Measurements from ENCODE around the gene DTWD1.

DNA sequence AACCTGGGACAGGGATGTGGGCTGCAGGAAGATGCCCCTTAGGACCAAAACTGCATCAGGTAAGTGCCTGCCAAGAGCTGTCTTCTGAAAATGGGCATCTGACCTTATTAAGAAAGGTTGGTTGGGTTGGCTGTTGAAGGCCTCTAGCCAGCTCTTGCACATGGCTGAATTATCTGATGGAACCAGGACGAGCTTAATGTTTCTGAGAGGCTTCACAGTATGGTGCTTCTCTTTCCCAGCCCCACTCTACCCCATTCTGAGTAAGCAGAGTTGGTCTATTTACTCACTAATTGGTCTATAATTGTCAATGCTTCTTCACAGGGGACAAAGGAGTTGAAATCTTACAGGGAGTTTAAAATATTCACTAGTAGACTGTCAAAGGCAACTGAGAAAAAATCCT, 48.4 kb downstream of the DTWD1 start:
- TF ChIP-seq TAF1 (IDR thresholded peaks at IDR 0.05; ENCODE audit: low read depth, low read length) (no peak), SPI1 (IDR thresholded peaks at IDR 0.05; ENCODE audit: low read depth, low read length) (no peak), POLR2AphosphoS5 (IDR thresholded peaks at IDR 0.05; ENCODE audit: low read depth, low read length) (no peak)

All from GM12891 (cell line).